HFFc6 (cell line): ENCODE results near the gene PHF14. TPM values are rescaled to one million over a fixed set of nuclear protein-coding genes. Genes with fewer than 3 reads are reported as not detected.

Experiments
- DNase-seq: peaks from one replicate; pipeline ENCODE4 v3.0.0-alpha.2; 2018
- H3K27ac Mint-ChIP-seq: 2 replicates; pipeline ENCODE4 v1.8.0; 2020; ENCODE audit warnings: mild to moderate bottlenecking, mixed read lengths
- H3K27me3 Mint-ChIP-seq: 2 replicates; pipeline ENCODE4 v1.8.0; 2021; ENCODE audit warnings: mild to moderate bottlenecking, moderate library complexity, mixed read lengths; ENCODE audit not compliant: insufficient read depth
- H3K36me3 Mint-ChIP-seq: 2 replicates; pipeline ENCODE4 v1.8.0; 2021; ENCODE audit warnings: low read depth, mixed read lengths
- H3K4me1 Mint-ChIP-seq: 2 replicates; pipeline ENCODE4 v1.8.0; 2020; ENCODE audit warnings: low read depth, mixed read lengths
- H3K4me3 Mint-ChIP-seq: 2 replicates; pipeline ENCODE4 v1.8.0; 2020; ENCODE audit warnings: mild to moderate bottlenecking, moderate library complexity, mixed read lengths
- H3K9me3 Mint-ChIP-seq: 2 replicates; pipeline ENCODE4 v1.8.0; 2020; ENCODE audit warnings: mild to moderate bottlenecking, mixed read lengths
- total RNA-seq, 6 experiments: library from RNA; stranded (reverse); fragmentation: NEBNext Ultra II Directional; extraction: Animal tissue kit (Norgen Biotek cat#: 25700); gene quantifications; 2 replicates in 1 of 6; 3 replicates in 5 of 6; pipeline ENCODE4 v1.2.3, GENCODE V29; 2021
- TF ChIP-seq, protein P1 (sequence below): fragments of 200-600 bp; sonication (generic); IDR thresholded peaks from 2 replicates; pipeline ENCODE4 v1.5.0; 2021; ENCODE audit warnings: antibody characterized with exemption, mild to moderate bottlenecking

The PHF14 gene
- total RNA-seq, 6 experiments from 2014 or later = 11.4 to 15.8 (median 13.3) TPM

DNA sequence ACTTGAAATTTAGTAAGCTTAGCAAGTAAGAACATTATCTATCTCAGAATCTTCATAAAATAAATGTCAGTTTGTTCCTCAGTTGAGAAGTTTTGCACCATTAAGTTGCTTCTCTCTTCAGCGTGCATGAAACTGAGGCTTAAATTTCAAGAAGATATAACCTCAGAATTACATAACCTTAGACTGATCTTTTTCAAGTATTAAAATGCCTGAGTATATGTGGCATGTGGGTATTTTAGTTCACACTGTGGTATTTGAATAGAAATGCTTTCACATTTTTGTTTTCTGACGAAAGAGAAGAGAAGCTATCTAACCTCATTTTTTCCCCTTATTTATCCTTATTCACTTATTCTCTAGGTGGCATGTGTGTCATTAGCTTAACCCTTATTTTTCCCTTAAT lies 104.1 kb downstream of the PHF14 start:
- Mint-ChIP-seq H3K4me1 (peaks cover 6% of the 10 kb centered on the region), H3K27me3 (peaks cover 4% of the 10 kb centered on the region), H3K9me3 (peaks cover 3% of the 10 kb centered on the region), H3K4me3 (no peak overlapping the region), H3K36me3 (peaks cover 7% of the 10 kb centered on the region), H3K27ac (no peak overlapping the region)
- TF ChIP-seq, protein P1, sequence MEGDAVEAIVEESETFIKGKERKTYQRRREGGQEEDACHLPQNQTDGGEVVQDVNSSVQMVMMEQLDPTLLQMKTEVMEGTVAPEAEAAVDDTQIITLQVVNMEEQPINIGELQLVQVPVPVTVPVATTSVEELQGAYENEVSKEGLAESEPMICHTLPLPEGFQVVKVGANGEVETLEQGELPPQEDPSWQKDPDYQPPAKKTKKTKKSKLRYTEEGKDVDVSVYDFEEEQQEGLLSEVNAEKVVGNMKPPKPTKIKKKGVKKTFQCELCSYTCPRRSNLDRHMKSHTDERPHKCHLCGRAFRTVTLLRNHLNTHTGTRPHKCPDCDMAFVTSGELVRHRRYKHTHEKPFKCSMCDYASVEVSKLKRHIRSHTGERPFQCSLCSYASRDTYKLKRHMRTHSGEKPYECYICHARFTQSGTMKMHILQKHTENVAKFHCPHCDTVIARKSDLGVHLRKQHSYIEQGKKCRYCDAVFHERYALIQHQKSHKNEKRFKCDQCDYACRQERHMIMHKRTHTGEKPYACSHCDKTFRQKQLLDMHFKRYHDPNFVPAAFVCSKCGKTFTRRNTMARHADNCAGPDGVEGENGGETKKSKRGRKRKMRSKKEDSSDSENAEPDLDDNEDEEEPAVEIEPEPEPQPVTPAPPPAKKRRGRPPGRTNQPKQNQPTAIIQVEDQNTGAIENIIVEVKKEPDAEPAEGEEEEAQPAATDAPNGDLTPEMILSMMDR = no peak
- DNase-seq = no peak

DNA sequence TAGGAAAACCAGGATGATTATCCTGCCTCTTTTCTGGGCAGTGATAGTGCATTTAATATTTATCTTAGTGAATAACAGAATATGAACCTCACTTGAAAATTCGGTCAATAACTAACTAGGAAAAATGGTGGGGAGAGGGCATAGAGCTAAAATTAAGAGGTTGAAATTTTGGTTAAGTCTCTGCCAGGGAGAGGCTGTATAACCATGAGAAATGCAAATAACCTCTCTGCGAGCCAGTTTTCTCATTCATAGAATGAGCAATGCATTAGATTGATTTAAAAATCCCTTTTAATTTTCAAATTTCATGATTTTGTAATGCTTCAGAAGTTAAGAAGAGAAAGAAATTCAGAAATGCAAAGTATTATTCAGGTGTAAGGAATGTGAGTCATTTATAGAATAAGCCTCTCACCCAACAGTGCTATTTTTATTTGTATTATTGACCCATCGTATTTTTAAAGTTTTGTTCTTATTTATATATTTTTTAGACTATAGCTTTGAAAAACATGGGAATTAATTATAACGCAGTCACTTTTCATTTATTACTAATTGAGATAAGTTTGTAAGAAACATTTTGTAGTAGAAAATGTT lies 104.7 kb downstream of the PHF14 start:
- H3K36me3 Mint-ChIP-seq = peaks cover 11% of the 10 kb centered on the region

DNA sequence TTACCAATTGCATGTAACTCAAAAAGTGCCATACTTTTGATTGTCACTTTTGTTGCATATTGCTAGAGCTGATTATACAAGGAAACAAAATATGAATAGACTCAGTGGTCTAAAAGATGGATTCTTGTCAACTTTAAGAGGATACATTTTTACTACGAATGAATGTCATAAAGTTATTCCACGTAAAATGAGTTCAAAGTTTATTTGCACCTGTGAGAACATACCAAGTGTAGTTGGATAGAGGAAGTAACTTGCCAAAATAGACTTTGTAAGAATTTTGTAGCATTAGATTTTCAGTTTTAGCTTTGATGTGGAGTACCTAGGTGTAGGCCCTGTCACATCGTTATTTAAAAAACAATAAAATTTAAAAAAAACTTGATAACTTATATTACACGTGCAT lies 106.2 kb downstream of the PHF14 start:
- Mint-ChIP-seq H3K9me3 (peaks cover 7% of the 10 kb centered on the region), H3K4me1 (peaks cover 9% of the 10 kb centered on the region), H3K4me3 (no peak overlapping the region), H3K27ac (no peak overlapping the region), H3K36me3 (peaks cover 11% of the 10 kb centered on the region), H3K27me3 (peaks cover 1% of the 10 kb centered on the region)
- TF ChIP-seq, protein P1 = no peak
- DNase-seq = no peak

More for the DNA sequence above, 104.7 kb downstream of the PHF14 start:
- Mint-ChIP-seq H3K4me3 (no peak overlapping the region), H3K27ac (no peak overlapping the region), H3K27me3 (peaks cover 4% of the 10 kb centered on the region), H3K4me1 (peaks cover 9% of the 10 kb centered on the region), H3K9me3 (peaks cover 7% of the 10 kb centered on the region)
- no peak for DNase-seq
- TF ChIP-seq, protein P1 = no peak

DNA sequence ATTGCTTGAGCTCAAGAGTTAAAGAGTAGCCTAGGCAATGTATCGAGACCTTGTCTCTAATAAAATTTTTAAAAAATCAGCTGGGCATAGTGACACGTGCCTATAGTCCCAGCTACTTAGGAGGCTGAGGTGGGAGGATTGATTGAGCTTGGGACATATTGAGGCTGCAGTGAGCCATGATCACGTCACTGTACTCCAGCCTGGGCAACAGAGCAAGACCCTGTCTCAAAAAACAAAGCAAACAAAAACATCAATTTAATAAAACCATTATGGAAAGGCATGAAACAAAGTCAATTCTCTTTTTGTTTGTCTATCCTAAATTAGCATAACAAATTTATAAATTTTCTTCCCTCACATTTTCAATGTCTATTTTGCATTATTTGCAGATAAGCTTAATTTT lies 108.4 kb downstream of the PHF14 start:
- Mint-ChIP-seq H3K27me3 (peaks cover 3% of the 10 kb centered on the region; the same call in 1 of the 2 replicates), H3K9me3 (peaks cover 7% of the 10 kb centered on the region), H3K36me3 (peaks cover 11% of the 10 kb centered on the region), H3K27ac (peak overlapping the region; percentile 89), H3K4me1 (peaks cover 9% of the 10 kb centered on the region), H3K4me3 (no peak overlapping the region)
- no peak for DNase-seq
- TF ChIP-seq, protein P1 = no peak

DNA sequence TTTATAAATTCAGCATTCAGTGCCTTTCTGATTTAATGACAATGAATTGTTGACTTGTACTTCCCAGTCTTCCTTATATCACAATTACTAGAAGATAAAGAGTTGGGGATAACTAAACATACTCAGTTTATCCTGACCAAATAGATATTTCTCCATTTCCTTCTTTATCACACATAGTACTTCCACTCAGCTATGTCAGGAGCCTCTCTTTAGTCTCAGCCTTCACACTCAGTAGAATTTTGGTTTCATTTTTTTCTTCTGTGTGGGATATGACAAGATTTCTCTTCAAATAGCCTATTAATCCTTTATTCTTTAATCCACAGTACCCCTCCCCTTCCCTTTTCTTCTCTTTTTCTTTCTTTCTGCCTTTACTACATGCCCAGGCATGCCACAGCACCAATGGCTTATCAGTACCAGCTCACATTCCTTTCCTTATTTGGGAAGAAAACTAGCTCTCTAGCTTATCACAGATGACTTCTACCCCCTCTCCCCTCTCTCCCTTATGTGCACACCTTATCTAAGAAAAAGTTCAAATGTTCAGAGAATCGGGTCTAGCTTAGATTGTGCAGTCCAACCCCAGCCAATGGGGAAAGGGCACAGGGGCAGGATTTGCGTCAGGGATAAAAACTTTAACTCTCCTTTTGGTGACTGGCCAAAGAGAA lies 109.0 kb downstream of the PHF14 start:
- peaks cover 3% of the 10 kb centered on the region; the same call in 1 of the 2 replicates for H3K27me3 Mint-ChIP-seq
- TF ChIP-seq, protein P1 = no peak
- peak overlapping the region; percentile 89 for H3K27ac Mint-ChIP-seq
- H3K4me1 Mint-ChIP-seq = peaks cover 9% of the 10 kb centered on the region
- no peak overlapping the region; the same call in 1 of the 2 replicates for H3K4me3 Mint-ChIP-seq
- peaks cover 11% of the 10 kb centered on the region for H3K36me3 Mint-ChIP-seq
- no peak for DNase-seq
- peaks cover 7% of the 10 kb centered on the region for H3K9me3 Mint-ChIP-seq
